CD4-positive, CD25-positive, alpha-beta regulatory T cell (primary cell): Measurements from ENCODE around the gene RIT1. TPM values are rescaled to one million over a fixed set of nuclear protein-coding genes. Genes with fewer than 3 reads are reported as not detected.

Source experiments
- ATAC-seq, 2 donors: fragments of 150-1000 bp; cut with Tn5 transposase; one replicate each; pipeline ENCODE4 v1.10.0; 2021; ENCODE audit warnings: low read depth in 2 of 2, moderate number of reproducible peaks in 2 of 2, moderate library complexity in 1 of 2
- DNase-seq, 3 donors: peaks; one replicate each; pipeline versions ENCODE4 v3.0.0 to v3.0.0-alpha.2; 2012 to 2022; ENCODE audit warnings: mixed read lengths in 1 of 3
- H3K27ac ChIP-seq: one replicate; pipeline ENCODE4 v1.7.0; 2013; ENCODE audit warnings: mild to moderate bottlenecking, low read length; ENCODE audit not compliant: insufficient read depth, poor library complexity, severe bottlenecking
- H3K27me3 ChIP-seq: one replicate; pipeline ENCODE4 v1.7.0; 2013; ENCODE audit warnings: low read length; ENCODE audit not compliant: control insufficient read depth, insufficient read depth
- H3K36me3 ChIP-seq: one replicate; pipeline ENCODE4 v1.7.0; 2013; ENCODE audit warnings: mild to moderate bottlenecking, low read length, moderate library complexity; ENCODE audit not compliant: control insufficient read depth, insufficient read depth
- H3K4me1 ChIP-seq: 2 replicates; pipeline ENCODE4 v1.7.0; 2013; ENCODE audit warnings: mild to moderate bottlenecking, low read length; ENCODE audit not compliant: insufficient read depth, control insufficient read depth, poor library complexity, severe bottlenecking
- H3K4me3 ChIP-seq: one replicate; pipeline ENCODE4 v1.7.0; 2013; ENCODE audit warnings: low read depth, mild to moderate bottlenecking, low read length, moderate library complexity
- H3K9me3 ChIP-seq, 2 experiments: 1 replicate in 1 of 2; 2 replicates in 1 of 2; pipeline ENCODE4 v1.7.0; 2013; ENCODE audit warnings: low read length in 2 of 2, mild to moderate bottlenecking in 1 of 2, moderate library complexity in 1 of 2; ENCODE audit not compliant: control insufficient read depth in 2 of 2
- H3K27ac Mint-ChIP-seq, 3 donors: one replicate each; pipeline ENCODE4 v1.8.0; 2020 to 2022; ENCODE audit warnings: mild to moderate bottlenecking in 3 of 3, mixed read lengths in 3 of 3, moderate library complexity in 2 of 3
- H3K27me3 Mint-ChIP-seq: one replicate; pipeline ENCODE4 v1.8.0; 2022; ENCODE audit warnings: mild to moderate bottlenecking, mixed read lengths
- H3K36me3 Mint-ChIP-seq: one replicate; pipeline ENCODE4 v1.8.0; 2020; ENCODE audit warnings: mixed read lengths
- H3K4me1 Mint-ChIP-seq, 4 donors: one replicate each; pipeline ENCODE4 v1.8.0; 2020 to 2022; ENCODE audit warnings: mixed read lengths in 4 of 4, mild to moderate bottlenecking in 1 of 4
- H3K4me3 Mint-ChIP-seq, 4 donors: one replicate each; pipeline ENCODE4 v1.8.0; 2020 to 2022; ENCODE audit warnings: mild to moderate bottlenecking in 4 of 4, mixed read lengths in 4 of 4, moderate library complexity in 3 of 4
- H3K9me3 Mint-ChIP-seq, 7 donors: one replicate each; pipeline ENCODE4 v1.8.0; 2020 to 2022; ENCODE audit warnings: mixed read lengths in 7 of 7, mild to moderate bottlenecking in 3 of 7, moderate library complexity in 2 of 7
- polyA plus RNA-seq, 4 donors: library from polyadenylated mRNA; unstranded; fragments of 300-500 nt; fragmentation: Illumina TruSeq; gene quantifications; one replicate each; pipeline ENCODE4 v1.2.3, GENCODE V29; 2021
- total RNA-seq: library from RNA; stranded (reverse); gene quantifications from one replicate; pipeline ENCODE4 v1.2.3, GENCODE V29; 2022

The RIT1 gene
- total and polyA plus RNA-seq, 5 donors from 2014 or later, result 25.0 to 55.8 (median 29.9) TPM

DNA sequence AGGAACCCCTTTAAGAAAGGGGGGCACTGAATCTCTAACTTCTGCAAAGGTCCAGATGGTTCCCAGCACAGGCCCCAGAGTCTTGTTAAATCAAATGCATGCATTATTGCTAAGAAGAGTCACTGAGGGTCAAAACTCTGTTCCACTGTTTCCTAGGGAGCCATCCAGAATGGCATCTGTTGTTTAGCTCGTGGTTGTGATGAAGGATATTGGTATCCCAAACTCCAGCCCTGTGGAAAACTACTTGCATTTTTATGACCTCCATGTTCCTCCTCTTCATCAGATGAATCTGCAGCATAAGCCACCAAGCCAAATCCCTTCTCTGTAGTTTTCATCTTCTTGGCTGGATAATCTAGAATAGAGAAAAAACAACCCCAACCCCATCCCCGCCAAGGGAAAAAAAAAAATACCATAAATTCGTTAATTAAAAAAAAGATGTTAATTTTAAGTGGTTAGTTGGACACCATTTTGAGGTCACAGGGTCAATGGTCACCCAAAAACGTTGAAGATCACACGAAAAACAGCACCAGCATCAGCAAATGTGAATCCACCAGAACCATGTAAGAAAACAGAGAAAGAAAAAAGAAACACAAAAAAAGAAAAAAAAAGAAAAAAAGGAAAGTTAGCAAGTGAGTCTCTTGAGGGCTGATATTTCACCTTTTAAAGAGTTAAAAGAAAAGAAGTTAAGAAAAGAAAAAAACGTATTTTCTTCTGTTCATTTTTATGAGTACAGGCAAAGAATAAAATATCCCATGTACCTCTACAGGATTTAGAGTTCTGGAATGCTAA, 3.0 kb upstream of the RIT1 start:
- peak overlapping the region in 1 of 4 donors; percentile 15 for H3K4me3 Mint-ChIP-seq
- no peak overlapping the region for H3K27ac ChIP-seq
- peaks cover 18 to 29% (median 23%) of the 10 kb centered on the region in 4 donors for H3K4me1 Mint-ChIP-seq
- H3K27me3 ChIP-seq, result no peaks in the 10 kb centered on the region
- ATAC-seq (no peak), DNase-seq (no peak)
- peaks cover 69% of the 10 kb centered on the region for H3K36me3 ChIP-seq
- no peak overlapping the region for H3K4me3 ChIP-seq
- no peak overlapping the region for H3K27ac Mint-ChIP-seq
- H3K27me3 Mint-ChIP-seq, result no peaks in the 10 kb centered on the region
- no peaks in the 10 kb centered on the region for H3K9me3 ChIP-seq
- peaks cover 44% of the 10 kb centered on the region for H3K36me3 Mint-ChIP-seq
- no peaks in the 10 kb centered on the region for H3K9me3 Mint-ChIP-seq
- H3K4me1 ChIP-seq, result peaks cover 18% of the 10 kb centered on the region

- DNase-seq (no peak), ATAC-seq (no peak)
- peaks cover 19% of the 10 kb centered on the region for H3K4me1 ChIP-seq
- Mint-ChIP-seq H3K27me3 (no peaks in the 10 kb centered on the region), H3K4me1 (peaks cover 13 to 41% (median 21%) of the 10 kb centered on the region in 4 donors), H3K9me3 (no peaks in the 10 kb centered on the region), H3K36me3 (peaks cover 38% of the 10 kb centered on the region), H3K4me3 (peak overlapping the region; percentile 95 to 99 (median 98)), H3K27ac (peak overlapping the region; percentile 98)
- H3K4me3 ChIP-seq, result peak overlapping the region; percentile 95
- no peaks in the 10 kb centered on the region for H3K9me3 ChIP-seq
- no peaks in the 10 kb centered on the region for H3K27me3 ChIP-seq
- H3K36me3 ChIP-seq, result peaks cover 57% of the 10 kb centered on the region
- peak overlapping the region; percentile 89 for H3K27ac ChIP-seq
These were observed 947 bp upstream of the RIT1 start for GRCh38 chr1:155912056-155912536.

DNA sequence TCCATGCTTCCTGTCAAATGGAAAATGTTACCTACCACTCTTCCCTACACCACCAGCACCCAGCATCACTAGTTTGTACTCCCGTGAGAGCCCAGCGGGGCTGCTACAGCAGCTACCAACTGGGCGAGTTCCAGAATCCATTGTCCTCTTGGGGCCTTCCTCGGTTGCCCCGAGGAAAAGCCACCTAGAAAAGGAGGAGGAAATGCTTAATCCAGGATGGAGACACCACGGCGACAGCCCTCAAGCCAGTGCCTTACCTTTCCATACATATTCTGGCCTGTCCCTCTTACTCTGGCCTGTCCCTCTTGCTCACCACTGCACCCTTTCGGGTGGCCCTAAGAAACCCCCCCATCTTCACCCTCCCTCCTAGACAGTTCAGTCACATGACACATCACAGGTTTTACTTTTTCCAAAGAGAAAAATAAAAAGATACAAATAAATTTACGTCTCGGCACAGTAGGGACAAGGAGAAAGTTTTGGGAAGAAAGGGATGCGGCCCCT, 478 bp downstream of the RIT1 start:
- Histone ChIP-seq H3K36me3 (peaks cover 51% of the 10 kb centered on the region), H3K4me1 (peaks cover 19% of the 10 kb centered on the region)
- ATAC-seq, result no peak

GRCh38 chr1:155909894-155910293, 1.3 kb downstream of the RIT1 start:
- Mint-ChIP-seq H3K4me3 (peak overlapping the region; percentile 95 to 99 (median 98)), H3K4me1 (peaks cover 13 to 41% (median 19%) of the 10 kb centered on the region in 4 donors), H3K27me3 (no peaks in the 10 kb centered on the region), H3K36me3 (peaks cover 25% of the 10 kb centered on the region), H3K27ac (peak overlapping the region in 1 of 3 donors; percentile 98), H3K9me3 (no peaks in the 10 kb centered on the region)
- Histone ChIP-seq H3K36me3 (peaks cover 48% of the 10 kb centered on the region), H3K9me3 (no peaks in the 10 kb centered on the region), H3K27me3 (no peaks in the 10 kb centered on the region), H3K27ac (peak overlapping the region; percentile 89), H3K4me1 (peaks cover 19% of the 10 kb centered on the region), H3K4me3 (peak overlapping the region; percentile 95)
- DNase-seq (peak in 1 of 3 donors; percentile 39), ATAC-seq (peak in 1 of 2 donors; percentile 11)

More for the DNA sequence above, 478 bp downstream of the RIT1 start:
- Mint-ChIP-seq H3K36me3 (peaks cover 27% of the 10 kb centered on the region), H3K27me3 (no peaks in the 10 kb centered on the region), H3K9me3 (no peaks in the 10 kb centered on the region), H3K4me1 (peaks cover 13 to 41% (median 19%) of the 10 kb centered on the region in 4 donors), H3K27ac (peak overlapping the region; percentile 79 to 98 (median 98)), H3K4me3 (peak overlapping the region; percentile 95 to 99 (median 98))
- DNase-seq, result peak in 2 of 3 donors; percentile 9 to 38
- Histone ChIP-seq H3K4me3 (peak overlapping the region; percentile 95), H3K27ac (peak overlapping the region; percentile 89), H3K9me3 (no peaks in the 10 kb centered on the region), H3K27me3 (no peaks in the 10 kb centered on the region)

GRCh38 chr1:155904261-155904660, 6.9 kb downstream of the RIT1 start:
- peaks cover 6 to 14% (median 13%) of the 10 kb centered on the region in 4 donors for H3K4me1 Mint-ChIP-seq

GRCh38 chr1:155900161-155900560, 11.0 kb downstream of the RIT1 start:
- H3K9me3 Mint-ChIP-seq, result no peaks in the 10 kb centered on the region
- H3K36me3 Mint-ChIP-seq, result peaks cover 29% of the 10 kb centered on the region
- peaks cover 67% of the 10 kb centered on the region for H3K36me3 ChIP-seq
- no peak overlapping the region for H3K27ac ChIP-seq
- H3K27ac Mint-ChIP-seq, result peak overlapping the region in 1 of 3 donors; percentile 39
- no peaks in the 10 kb centered on the region for H3K27me3 Mint-ChIP-seq
- no peak overlapping the region for H3K4me3 Mint-ChIP-seq
- peaks cover 0 to 15% (median 12%) of the 10 kb centered on the region in 4 donors for H3K4me1 Mint-ChIP-seq
- no peaks in the 10 kb centered on the region for H3K27me3 ChIP-seq
- no peak overlapping the region for H3K4me3 ChIP-seq
- no peak for DNase-seq
- no peak for ATAC-seq
- no peaks in the 10 kb centered on the region for H3K4me1 ChIP-seq
- H3K9me3 ChIP-seq, result no peaks in the 10 kb centered on the region

More at GRCh38 chr1:155904261-155904660, 6.9 kb downstream of the RIT1 start:
- Mint-ChIP-seq H3K27me3 (no peaks in the 10 kb centered on the region), H3K27ac (no peak overlapping the region), H3K36me3 (peaks cover 30% of the 10 kb centered on the region), H3K4me3 (peak overlapping the region in 1 of 4 donors; percentile 19), H3K9me3 (no peaks in the 10 kb centered on the region)
- DNase-seq (no peak), ATAC-seq (no peak)
- Histone ChIP-seq H3K36me3 (peaks cover 66% of the 10 kb centered on the region), H3K4me1 (peaks cover 3% of the 10 kb centered on the region), H3K27me3 (no peaks in the 10 kb centered on the region), H3K27ac (no peak overlapping the region), H3K9me3 (no peaks in the 10 kb centered on the region), H3K4me3 (no peak overlapping the region)

DNA sequence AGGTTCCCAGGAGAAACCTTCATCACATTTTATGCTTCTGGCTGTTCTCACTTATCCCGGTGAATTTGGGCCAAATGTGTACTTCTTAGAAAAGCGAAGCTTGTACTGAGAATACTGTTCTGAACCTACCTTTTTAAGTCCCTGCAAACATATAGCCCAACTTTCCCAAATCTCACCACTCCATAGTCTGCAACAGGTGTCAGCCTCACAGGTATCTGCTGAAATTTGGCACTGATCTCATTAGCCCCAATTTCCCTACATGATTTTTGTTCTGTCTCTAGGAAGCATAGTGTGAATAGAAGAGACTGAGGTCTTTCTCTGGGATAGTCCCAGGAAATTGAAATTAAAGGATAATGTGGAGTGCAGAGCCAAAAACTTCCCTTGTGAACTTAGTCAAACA, 11.5 kb downstream of the RIT1 start:
- Histone ChIP-seq H3K27me3 (no peaks in the 10 kb centered on the region), H3K9me3 (no peaks in the 10 kb centered on the region), H3K27ac (no peak overlapping the region), H3K36me3 (peaks cover 62% of the 10 kb centered on the region), H3K4me3 (no peak overlapping the region), H3K4me1 (no peaks in the 10 kb centered on the region)
- peaks cover 28% of the 10 kb centered on the region for H3K36me3 Mint-ChIP-seq
- H3K4me3 Mint-ChIP-seq, result no peak overlapping the region
- no peaks in the 10 kb centered on the region for H3K9me3 Mint-ChIP-seq
- peak overlapping the region in 1 of 3 donors; percentile 78 for H3K27ac Mint-ChIP-seq
- H3K4me1 Mint-ChIP-seq, result peaks cover 0 to 15% (median 11%) of the 10 kb centered on the region in 4 donors
- no peaks in the 10 kb centered on the region for H3K27me3 Mint-ChIP-seq
- ATAC-seq, result no peak
- DNase-seq, result no peak
